Activated naive CD8-positive, alpha-beta T cell treated with anti-CD3 and anti-CD28 coated beads, Interleukin-2, amount 10 ng/mL, durations not matched to agents 7 days and 5 days (primary cell): ENCODE results near the gene CEACAM6. TPM values are rescaled to one million over a fixed set of nuclear protein-coding genes. Genes with fewer than 3 reads are reported as not detected.
A peak's percentile ranks its signal among the peaks of the same experiment; 100 is the strongest.

Source experiments
- ATAC-seq: fragments of 150-1000 bp; cut with Tn5 transposase; one replicate; pipeline ENCODE4 v1.10.0; 2021; ENCODE audit warnings: low read depth, moderate library complexity
- POLR2A ChIA-PET: fragments of 350-600 bp; sonication (Branson Sonifier 250); formaldehyde crosslinking; loops from one replicate; lab custom pipeline; 2021; ENCODE audit warnings: antibody characterized with exemption; lab: Charles Lee
- DNase-seq: peaks from one replicate; pipeline ENCODE4 v3.0.0; 2021
- H3K27ac Mint-ChIP-seq: one replicate; pipeline ENCODE4 v1.8.0; 2022; ENCODE audit warnings: mild to moderate bottlenecking, mixed read lengths
- H3K27me3 Mint-ChIP-seq: one replicate; pipeline ENCODE4 v1.8.0; 2022; ENCODE audit warnings: mild to moderate bottlenecking, moderate library complexity, mixed read lengths
- H3K36me3 Mint-ChIP-seq: one replicate; pipeline ENCODE4 v1.8.0; 2021; ENCODE audit warnings: mild to moderate bottlenecking, mixed read lengths
- H3K4me1 Mint-ChIP-seq: one replicate; pipeline ENCODE4 v1.8.0; 2021; ENCODE audit warnings: mixed read lengths
- H3K4me3 Mint-ChIP-seq: one replicate; pipeline ENCODE4 v1.8.0; 2022; ENCODE audit warnings: mild to moderate bottlenecking, moderate library complexity, mixed read lengths
- H3K9me3 Mint-ChIP-seq: one replicate; pipeline ENCODE4 v1.8.0; 2021; ENCODE audit warnings: mixed read lengths
- total RNA-seq, 2 experiments: library from RNA; stranded (reverse); gene quantifications; one replicate each; pipeline ENCODE4 v1.2.3, GENCODE V29; 2021

CEACAM6 gene
- total RNA-seq, 2 experiments from 2014 or later, result not detected

- no peak for DNase-seq
- Mint-ChIP-seq H3K4me3 (no peak overlapping the region), H3K4me1 (peaks cover 9% of the 10 kb centered on the region), H3K9me3 (no peaks in the 10 kb centered on the region), H3K27me3 (peaks cover 11% of the 10 kb centered on the region), H3K27ac (no peak overlapping the region), H3K36me3 (no peaks in the 10 kb centered on the region)
- POLR2A ChIA-PET, result no interaction called here
- ATAC-seq, result no peak
Measured at GRCh38 chr19:41811036-41811435, 55.7 kb downstream of the CEACAM6 start.

- H3K4me1 Mint-ChIP-seq, result peaks cover 9% of the 10 kb centered on the region
- ATAC-seq (no peak), DNase-seq (no peak)
- no peak overlapping the region for H3K4me3 Mint-ChIP-seq
- POLR2A ChIA-PET, result no interaction called here
- no peak overlapping the region for H3K27ac Mint-ChIP-seq
- H3K36me3 Mint-ChIP-seq, result no peaks in the 10 kb centered on the region
- H3K9me3 Mint-ChIP-seq, result no peaks in the 10 kb centered on the region
- peaks cover 11% of the 10 kb centered on the region for H3K27me3 Mint-ChIP-seq
Measured at GRCh38 chr19:41811981-41812380, 56.7 kb downstream of the CEACAM6 start.

GRCh38 chr19:41813911-41814310, 58.6 kb downstream of the CEACAM6 start:
- POLR2A ChIA-PET, result no interaction called here
- peaks cover 9% of the 10 kb centered on the region for H3K4me1 Mint-ChIP-seq
- H3K27ac Mint-ChIP-seq, result no peak overlapping the region
- no peaks in the 10 kb centered on the region for H3K36me3 Mint-ChIP-seq
- peaks cover 8% of the 10 kb centered on the region for H3K27me3 Mint-ChIP-seq
- no peaks in the 10 kb centered on the region for H3K9me3 Mint-ChIP-seq
- no peak overlapping the region for H3K4me3 Mint-ChIP-seq
- no peak for ATAC-seq
- no peak for DNase-seq

- DNase-seq (no peak), ATAC-seq (no peak)
- POLR2A ChIA-PET, result no interaction called here
- H3K9me3 Mint-ChIP-seq, result no peaks in the 10 kb centered on the region
- H3K36me3 Mint-ChIP-seq, result no peaks in the 10 kb centered on the region
- no peak overlapping the region for H3K4me3 Mint-ChIP-seq
- H3K4me1 Mint-ChIP-seq, result peaks cover 9% of the 10 kb centered on the region
- H3K27me3 Mint-ChIP-seq, result peaks cover 8% of the 10 kb centered on the region
- H3K27ac Mint-ChIP-seq, result no peak overlapping the region
Measured at GRCh38 chr19:41815301-41815700, 60.0 kb downstream of the CEACAM6 start.

GRCh38 chr19:41816761-41817160, 61.4 kb downstream of the CEACAM6 start:
- H3K36me3 Mint-ChIP-seq, result no peaks in the 10 kb centered on the region
- ATAC-seq, result no peak
- H3K9me3 Mint-ChIP-seq, result no peaks in the 10 kb centered on the region
- POLR2A ChIA-PET, result no interaction called here
- H3K4me3 Mint-ChIP-seq, result no peak overlapping the region
- peaks cover 9% of the 10 kb centered on the region for H3K4me1 Mint-ChIP-seq
- peaks cover 19% of the 10 kb centered on the region for H3K27me3 Mint-ChIP-seq
- DNase-seq, result no peak
- no peak overlapping the region for H3K27ac Mint-ChIP-seq

- H3K27me3 Mint-ChIP-seq, result peaks cover 39% of the 10 kb centered on the region
- H3K9me3 Mint-ChIP-seq, result no peaks in the 10 kb centered on the region
- H3K4me3 Mint-ChIP-seq, result no peak overlapping the region
- ATAC-seq (peak; percentile 73), DNase-seq (peak; percentile 39)
- H3K4me1 Mint-ChIP-seq, result no peaks in the 10 kb centered on the region
- no peaks in the 10 kb centered on the region for H3K36me3 Mint-ChIP-seq
- POLR2A ChIA-PET, result interaction anchor here (0.6 kb wide), 1 partner anchor 28 kb away, joined by 3 read pairs; no protein-coding TSS in a partner anchor
- H3K27ac Mint-ChIP-seq, result no peak overlapping the region
Measured at GRCh38 chr19:41821003-41821735, 65.8 kb downstream of the CEACAM6 start.

Other genes starting within 250 kb of the CEACAM6 start
- 10 to 100 TPM; 75.4 to 75.5 TPM for gene CEACAM21, start 179.4 kb upstream of the CEACAM6 start, total RNA-seq
- gene CEACAM4, start 128.5 kb upstream of the CEACAM6 start, total RNA-seq, result not detected
- not detected for gene CEACAM7, start 67.3 kb upstream of the CEACAM6 start, total RNA-seq
- gene CEACAM5, start 46.9 kb upstream of the CEACAM6 start, total RNA-seq, result not detected
- not detected for gene CEACAM3, start 41.1 kb downstream of the CEACAM6 start, total RNA-seq
- gene LYPD4, start 89.2 kb downstream of the CEACAM6 start, total RNA-seq, result not detected
- gene DMRTC2, start 89.5 kb downstream of the CEACAM6 start, total RNA-seq, result not detected
- 1,000 to 10,000 TPM; 3,237 to 3,326 TPM for gene RPS19, start 104.7 kb downstream of the CEACAM6 start, total RNA-seq
- gene CD79A, start 121.7 kb downstream of the CEACAM6 start, total RNA-seq, result 10 to 100 TPM; 28.0 to 29.8 TPM
- gene ARHGEF1, start 127.7 kb downstream of the CEACAM6 start, total RNA-seq, result 100 to 1,000 TPM; 807 to 824 TPM
- 1 to 10 TPM; 4.3 to 4.5 TPM for gene ERFL, start 172.9 kb downstream of the CEACAM6 start, total RNA-seq
- gene RABAC1, start 203.8 kb downstream of the CEACAM6 start, total RNA-seq, result 10 to 100 TPM; 85.3 to 87.3 TPM
- gene ATP1A3, start 238.7 kb downstream of the CEACAM6 start, total RNA-seq, result 1 to 10 TPM; 4.5 to 7.1 TPM